NCI-H128 (cell line): ENCODE measurements around the gene HSPB2.
"Not testable (repeated sequence)": the region's sequence is repeated elsewhere in the genome, so short reads cannot be mapped to it uniquely, and the experiment has no call there.

Experiments
- DNase-seq: peaks from one replicate; lab custom pipeline; 2025; ENCODE audit not compliant: unreplicated experiment; lab: John Stamatoyannopoulos, UW

Gene HSPB2, protein sequence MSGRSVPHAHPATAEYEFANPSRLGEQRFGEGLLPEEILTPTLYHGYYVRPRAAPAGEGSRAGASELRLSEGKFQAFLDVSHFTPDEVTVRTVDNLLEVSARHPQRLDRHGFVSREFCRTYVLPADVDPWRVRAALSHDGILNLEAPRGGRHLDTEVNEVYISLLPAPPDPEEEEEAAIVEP

GRCh38 chr11:111912535-111912934 is at the start of gene HSPB2:
Gene HSPB2, plus strand, starts transcription at chr11:111912734. Its CDS starts 96 bp downstream, at chr11:111912830.
- no peak for DNase-seq

DNA sequence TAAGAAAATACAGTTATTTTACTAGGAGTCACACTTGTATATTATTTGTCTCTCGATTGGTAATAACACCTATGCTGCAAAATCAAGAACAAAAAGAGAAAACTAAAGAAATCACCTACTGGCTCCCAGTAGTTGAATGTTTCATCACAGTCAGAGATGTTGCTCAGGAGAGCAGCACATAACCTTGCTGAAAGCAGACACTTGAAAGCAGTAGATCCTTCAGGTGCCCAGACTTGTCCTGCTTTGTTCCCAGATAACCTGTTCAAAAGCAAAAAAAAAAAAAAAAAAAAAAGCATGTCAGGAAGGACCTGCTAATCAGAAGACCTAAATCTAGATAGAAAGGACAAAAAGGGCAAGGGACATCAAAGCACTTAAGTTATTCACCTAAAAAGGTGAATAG is 42.4 kb upstream of the HSPB2 start:
- DNase-seq: no peak

GRCh38 chr11:111870522-111870885 is 42.0 kb upstream of the HSPB2 start:
- DNase-seq: no peak

DNA sequence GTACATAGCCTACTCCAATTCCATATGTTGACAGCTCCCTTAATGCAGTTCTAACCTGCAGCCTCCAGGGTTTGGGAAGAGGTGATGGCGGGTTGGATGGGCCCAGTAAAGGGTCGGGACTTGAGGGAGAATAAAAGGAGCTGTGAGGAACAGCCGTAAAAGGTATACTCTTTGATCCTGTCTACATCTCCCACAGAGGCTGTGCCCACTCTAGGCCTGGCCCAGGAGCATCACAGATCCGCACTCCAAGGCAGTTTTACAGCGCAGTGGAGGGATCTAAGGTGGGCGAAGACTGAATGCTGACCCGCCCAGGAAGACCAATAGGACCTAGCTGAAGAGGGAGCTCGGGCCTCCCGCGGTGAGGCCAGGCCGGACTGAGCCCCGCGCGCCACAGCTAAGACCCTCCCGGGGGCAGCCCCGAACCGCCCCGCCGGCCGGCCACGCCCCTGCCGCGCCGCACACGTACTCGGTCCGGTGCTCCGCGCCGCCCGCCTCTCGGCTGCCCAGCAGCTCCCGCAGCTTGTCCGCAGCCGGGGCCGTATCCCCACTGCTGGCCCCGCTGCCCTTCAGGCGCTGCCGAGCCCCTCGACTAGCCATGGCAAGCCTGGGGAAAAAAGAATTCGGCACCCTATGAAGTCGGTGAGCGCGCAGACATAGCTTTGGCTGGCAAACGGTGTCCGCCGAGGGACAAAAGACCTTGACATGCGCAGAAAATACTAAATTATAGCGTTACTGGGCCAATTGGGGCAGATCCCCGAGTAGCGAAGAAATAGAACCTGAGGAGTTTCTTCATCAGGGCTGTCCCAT is 41.4 kb upstream of the HSPB2 start, which contains the start of gene ALG9:
ALG9 (minus strand) TSS at position 696 of the 807 bp plus-strand sequence; CDS start at position 597, 99 bp downstream.
- DNase-seq: peak; percentile 33

DNA sequence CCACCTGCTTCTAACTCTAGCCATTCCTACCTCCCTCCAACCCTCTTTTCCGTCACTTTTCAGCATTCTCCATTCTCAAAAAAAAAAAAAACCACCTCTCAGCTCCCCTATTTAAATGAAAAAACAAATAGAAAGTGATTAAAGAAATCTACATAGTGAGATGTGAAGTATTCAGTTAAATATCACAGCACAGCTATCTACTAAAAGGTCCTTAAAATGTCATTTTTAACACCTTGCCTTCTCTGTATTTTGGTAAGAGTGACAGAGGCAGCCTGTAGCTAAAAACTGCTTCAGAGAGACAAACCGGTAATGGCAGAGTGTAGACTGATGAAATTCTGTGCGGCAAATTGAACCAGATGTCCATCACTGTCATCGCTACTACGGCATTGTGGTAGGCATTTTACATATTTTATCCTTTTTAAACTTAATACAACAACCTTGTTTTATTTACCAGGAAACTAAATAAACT is 40.8 kb upstream of the HSPB2 start:
- DNase-seq: no peak

GRCh38 chr11:111878385-111878848 is 34.1 kb upstream of the HSPB2 start:
- DNase-seq: peak; percentile 31

DNA sequence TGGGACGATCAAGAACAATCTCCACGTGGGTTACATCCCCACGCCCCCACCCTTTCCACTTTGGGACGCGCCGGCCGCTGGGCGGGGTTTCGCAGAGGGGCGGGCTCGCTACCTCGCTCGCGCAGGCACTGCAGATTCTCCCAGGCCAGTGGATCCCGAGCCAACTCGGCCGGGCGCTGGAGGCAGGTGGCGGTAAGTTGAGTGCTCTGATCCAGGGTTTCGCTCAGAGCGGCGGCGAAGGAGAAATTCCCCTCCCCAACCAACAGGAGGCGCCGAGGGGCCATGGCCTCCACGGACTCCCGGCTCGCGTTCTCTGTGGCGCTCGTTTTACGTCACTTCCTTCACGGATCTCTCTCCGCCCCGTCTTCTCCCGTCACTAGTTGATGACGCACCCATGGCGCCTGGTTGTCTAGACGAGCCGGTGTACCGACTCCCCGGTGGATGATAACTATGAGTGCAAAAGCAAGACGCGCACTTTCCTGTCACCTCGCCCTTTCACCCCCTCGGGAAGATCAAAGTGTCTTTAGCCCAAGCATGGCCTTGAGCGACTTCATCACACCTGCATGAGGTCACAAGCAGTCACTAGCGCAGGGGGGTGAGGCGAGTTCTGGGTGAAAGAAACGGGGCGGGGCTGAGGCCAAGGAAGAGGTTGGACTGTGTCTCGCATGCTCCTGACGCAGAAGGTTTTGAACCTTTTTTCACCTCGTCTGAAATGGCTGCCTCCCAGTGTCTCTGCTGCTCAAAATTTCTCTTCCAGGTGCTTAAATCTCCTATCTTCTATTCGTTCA is 33.5 kb upstream of the HSPB2 start, which contains the start of the genes CFAP68 and FDXACB1:
CFAP68 (plus strand) TSS at position 693 of the 788 bp plus-strand sequence; CDS start at position 713, 20 bp downstream.
FDXACB1 (minus strand) TSS at position 317 of the 788 bp plus-strand sequence; CDS start at position 284, 33 bp downstream.
- peak; percentile 97 for DNase-seq

GRCh38 chr11:111879637-111879960 is 32.9 kb upstream of the HSPB2 start:
- DNase-seq: no peak

DNA sequence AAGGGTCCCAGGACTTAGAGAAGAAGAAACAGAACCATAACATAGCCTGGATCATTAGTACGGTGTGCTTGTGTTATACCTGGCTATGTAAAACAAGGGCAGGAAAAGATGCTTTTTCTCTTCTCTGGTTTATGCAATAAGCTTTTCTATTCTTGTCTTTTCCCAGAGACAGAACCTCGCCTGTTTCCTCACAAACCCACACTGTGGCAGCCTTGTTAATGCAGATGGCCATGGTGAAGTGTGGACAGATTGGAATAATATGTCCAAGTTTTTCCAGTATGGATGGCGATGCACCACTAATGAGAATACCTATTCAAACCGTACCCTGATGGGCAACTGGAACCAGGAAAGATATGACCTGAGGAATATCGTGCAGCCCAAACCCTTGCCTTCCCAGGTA is 30.3 kb upstream of the HSPB2 start:
- no peak for DNase-seq

GRCh38 chr11:111885053-111885452 is 27.5 kb upstream of the HSPB2 start:
- not testable (repeated sequence) for DNase-seq

- no peak for DNase-seq
Observed at GRCh38 chr11:111886032-111886431, 26.5 kb upstream of the HSPB2 start.

GRCh38 chr11:111886844-111887243 is 25.7 kb upstream of the HSPB2 start:
- no peak for DNase-seq

DNA sequence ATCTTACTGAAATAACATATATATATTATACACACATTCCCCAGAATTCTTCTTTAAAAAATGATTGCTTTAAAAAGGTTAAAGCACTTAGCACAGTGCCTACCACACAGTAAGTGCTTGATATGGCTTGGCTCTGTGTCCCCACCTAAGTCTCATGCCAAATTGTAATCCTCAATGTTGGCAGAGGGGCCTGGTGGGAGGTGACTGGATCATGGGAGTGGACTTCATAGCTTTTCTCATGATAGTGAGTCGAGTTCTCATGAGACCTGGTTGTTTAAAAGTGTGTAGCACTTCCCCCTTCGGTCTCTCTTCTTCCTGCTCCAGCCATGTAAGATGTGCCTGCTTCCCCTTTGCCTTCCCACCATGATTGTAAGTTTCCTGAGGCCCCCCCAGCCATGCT is 7.1 kb upstream of the HSPB2 start:
- no peak for DNase-seq

- no peak for DNase-seq
Observed at GRCh38 chr11:111906680-111907079, 5.9 kb upstream of the HSPB2 start.

DNA sequence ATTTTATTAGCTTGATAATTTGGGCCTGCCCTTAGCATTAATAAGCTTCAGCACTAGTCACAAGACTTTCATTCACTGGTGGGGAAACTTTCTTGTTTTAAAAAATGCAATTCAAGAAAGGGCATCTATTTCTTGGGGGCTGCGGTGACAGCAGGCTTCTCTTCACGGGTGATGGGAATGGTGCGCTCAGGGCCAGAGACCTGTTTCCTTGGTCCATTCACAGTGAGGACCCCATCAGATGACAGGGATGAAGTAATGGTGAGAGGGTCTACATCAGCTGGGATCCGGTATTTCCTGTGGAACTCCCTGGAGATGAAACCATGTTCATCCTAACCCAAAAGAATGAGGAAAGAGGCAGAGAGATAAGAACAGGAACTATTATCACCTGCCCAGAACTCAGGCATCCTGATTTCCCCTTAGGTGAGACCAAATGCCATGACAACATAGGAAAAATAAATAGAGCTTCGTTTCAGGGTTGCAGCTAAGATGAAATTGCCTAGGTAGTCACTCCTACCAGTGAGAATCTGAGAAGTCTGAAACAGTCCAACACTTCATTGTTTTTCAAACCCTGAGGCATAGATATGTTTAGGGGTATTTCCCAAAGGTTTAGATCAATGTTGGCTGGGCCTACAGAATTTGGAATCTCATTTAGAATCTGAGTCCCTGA is 3.8 kb upstream of the HSPB2 start:
- DNase-seq: no peak

GRCh38 chr11:111909378-111909777 is 3.2 kb upstream of the HSPB2 start:
- DNase-seq: no peak

DNA sequence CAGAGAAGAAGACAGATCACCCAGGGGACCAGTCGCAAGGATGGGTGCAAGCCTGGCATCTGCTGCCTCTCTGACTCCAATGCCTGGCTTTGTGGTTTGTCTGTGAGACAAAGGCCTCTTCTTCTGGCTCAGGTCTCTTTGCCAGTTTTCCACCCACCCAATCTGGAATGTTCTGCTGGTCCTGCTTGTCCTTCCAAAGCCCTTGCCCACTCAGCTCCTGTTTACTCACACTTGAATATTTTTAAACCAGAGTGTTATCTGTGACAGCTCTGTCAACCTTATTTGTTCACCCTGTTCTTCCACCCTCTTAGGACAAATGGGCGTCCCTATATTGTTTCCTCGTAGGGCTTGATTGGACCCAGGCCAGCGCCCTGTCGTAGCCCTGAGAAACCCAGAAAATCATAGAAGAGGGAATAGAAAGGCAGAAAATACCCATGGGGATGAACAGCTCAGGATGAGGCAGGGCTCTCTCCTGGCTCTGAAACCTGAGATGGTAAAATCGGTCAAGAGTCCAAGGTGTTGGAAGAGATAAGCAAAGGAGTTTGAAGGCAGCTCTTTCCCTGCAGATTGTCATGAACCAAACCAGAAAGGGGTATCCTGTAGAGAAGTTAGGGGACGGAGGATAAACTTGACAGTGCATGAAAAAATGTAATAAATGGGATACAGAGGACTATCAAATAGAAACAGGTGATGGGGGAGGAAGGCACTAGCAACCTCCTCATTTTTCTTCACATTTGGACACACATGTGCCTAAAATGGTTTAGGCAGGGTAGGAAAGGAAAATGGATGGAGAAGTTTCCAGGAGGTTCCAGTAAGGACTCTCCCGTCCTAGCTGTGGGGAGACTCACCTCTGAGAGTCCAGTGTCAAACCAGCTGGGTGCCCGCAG is 1.6 kb upstream of the HSPB2 start:
- DNase-seq: no peak

DNA sequence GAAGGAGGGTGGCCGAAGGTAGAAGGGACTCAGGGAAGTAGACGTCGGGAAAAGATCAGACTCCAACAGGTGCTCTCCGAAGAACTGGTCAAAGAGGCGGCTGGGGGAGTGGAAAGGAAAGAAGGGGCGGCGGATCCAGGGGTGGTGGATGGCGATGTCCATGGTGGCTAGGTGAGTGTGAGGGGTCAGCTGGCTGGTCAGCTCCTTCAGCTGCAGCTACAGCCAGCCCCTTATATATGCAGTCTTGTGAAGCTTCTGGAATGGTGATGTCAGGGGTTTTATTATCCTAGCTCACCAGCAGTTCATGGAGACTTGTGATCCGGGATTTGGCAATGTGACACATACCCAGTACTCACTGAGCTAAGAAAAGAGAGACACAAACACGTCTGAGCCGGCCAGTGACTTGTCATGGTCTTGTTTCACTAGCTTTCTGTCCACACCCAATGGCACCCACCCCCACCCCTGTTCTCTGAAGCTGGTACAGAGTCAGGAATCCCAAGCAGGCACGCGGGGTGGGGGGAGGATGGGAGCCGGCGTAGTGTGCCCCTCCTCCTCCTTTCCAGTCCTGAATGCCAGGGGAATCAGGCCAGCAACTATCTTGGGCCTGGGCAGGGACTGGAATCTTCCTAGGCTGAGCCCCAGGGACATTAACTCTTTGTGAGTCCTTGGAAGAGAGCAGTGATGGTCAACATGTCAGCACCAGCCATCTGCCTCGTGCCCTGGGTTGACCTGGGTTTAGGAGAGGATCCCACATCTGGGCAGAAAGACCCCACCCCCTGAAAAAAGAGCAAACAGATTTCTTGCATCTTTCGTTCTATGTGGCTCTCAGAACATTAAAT is 752 bp upstream of the HSPB2 start, which contains the start of gene CRYAB:
CRYAB (minus strand) TSS at position 208 of the 839 bp plus-strand sequence; CDS start at position 162, 46 bp downstream.
- no peak for DNase-seq
